DOHH2 (cell line): Measurements from ENCODE around the gene PIP5K1A.
A peak's percentile ranks its signal among the peaks of the same experiment; 100 is the strongest.
"Not testable (repeated sequence)": the region's sequence is repeated elsewhere in the genome, so short reads cannot be mapped to it uniquely, and the experiment has no call there.

ENCODE experiments used
- H3F3A ChIP-seq: fragments of 200-600 bp; sonication (generic), shearing (Covaris generic); 2 replicates; pipeline ENCODE4 v1.6.0; 2016; ENCODE audit warnings: antibody characterized with exemption, mild to moderate bottlenecking; ENCODE audit not compliant: control insufficient read depth, insufficient read depth
- H3K27ac ChIP-seq: fragments of 200-600 bp; sonication (generic); 2 replicates; pipeline ENCODE4 v1.5.1; 2014; ENCODE audit warnings: low read depth, mild to moderate bottlenecking, low read length, moderate library complexity
- H3K27me3 ChIP-seq: fragments of 200-600 bp; sonication (generic); 2 replicates; pipeline ENCODE4 v1.6.1; 2014; ENCODE audit warnings: mild to moderate bottlenecking, low read length, mixed read lengths; ENCODE audit not compliant: control insufficient read depth
- H3K36me3 ChIP-seq: fragments of 200-600 bp; sonication (generic); 2 replicates; pipeline ENCODE4 v1.6.1; 2014; ENCODE audit warnings: mild to moderate bottlenecking, low read length, moderate library complexity, mixed read lengths; ENCODE audit not compliant: control insufficient read depth
- H3K4me1 ChIP-seq: fragments of 200-600 bp; sonication (generic); 2 replicates; pipeline ENCODE4 v1.6.1; 2014; ENCODE audit warnings: mild to moderate bottlenecking, low read length, mixed read lengths; ENCODE audit not compliant: control insufficient read depth
- H3K4me2 ChIP-seq: fragments of 200-600 bp; sonication (generic); 2 replicates; pipeline ENCODE4 v1.6.0; 2014; ENCODE audit warnings: mild to moderate bottlenecking, low read length, moderate library complexity
- H3K4me3 ChIP-seq: fragments of 200-600 bp; sonication (generic); 2 replicates; pipeline ENCODE4 v1.5.1; 2014; ENCODE audit warnings: mild to moderate bottlenecking, low read length, mixed read lengths
- H3K79me2 ChIP-seq: fragments of 200-600 bp; sonication (generic); 2 replicates; pipeline ENCODE4 v1.6.1; 2014; ENCODE audit warnings: mild to moderate bottlenecking, low read length, mixed read lengths; ENCODE audit not compliant: control insufficient read depth
- H3K9me2 ChIP-seq: fragments of 200-600 bp; sonication (generic); replicated peaks from 2 replicates; pipeline ENCODE4 v1.6.1; 2014; ENCODE audit warnings: mild to moderate bottlenecking, low read length, mixed read lengths; ENCODE audit not compliant: control insufficient read depth
- H3K9me3 ChIP-seq: fragments of 200-600 bp; sonication (generic); 2 replicates; pipeline ENCODE4 v1.6.1; 2014; ENCODE audit warnings: antibody characterized with exemption, low read length, mixed read lengths; ENCODE audit not compliant: control insufficient read depth, insufficient read depth
- H4K20me1 ChIP-seq: fragments of 200-600 bp; sonication (generic); 2 replicates; pipeline ENCODE4 v1.6.0; 2014; ENCODE audit warnings: low read depth, mild to moderate bottlenecking, antibody characterized with exemption, low read length, moderate library complexity; ENCODE audit not compliant: control insufficient read depth, insufficient read depth
- CTCF ChIP-seq: fragments of 200-600 bp; sonication (generic); IDR thresholded peaks from one replicate; pipeline ENCODE4 v1.5.1; 2014; ENCODE audit warnings: antibody characterized with exemption, mild to moderate bottlenecking, low read depth, low read length; ENCODE audit not compliant: poor library complexity, severe bottlenecking
- EZH2phosphoT487 ChIP-seq: fragments of 200-600 bp; sonication (generic); IDR thresholded peaks from 2 replicates; pipeline ENCODE4 v1.6.1; 2017; ENCODE audit warnings: borderline replicate concordance, mild to moderate bottlenecking, antibody characterized with exemption, low read length, moderate library complexity, mixed read lengths

Gene PIP5K1A

GRCh38 chr1:151175863-151176262, 22.5 kb upstream of the PIP5K1A start, which contains the start of gene TMOD4:
TMOD4 (minus strand) TSS chr1:151175981; CDS start chr1:151174875, 1,106 bp downstream.
- TF ChIP-seq EZH2phosphoT487 (no peak), CTCF (peak; percentile 76)
- no peak within 1 kb of the TSS for H3K4me2 ChIP-seq
- H3K4me1 ChIP-seq = no peaks in the 10 kb centered on the region
- no peak within 1 kb of the TSS for H3K4me3 ChIP-seq
- H3K36me3 ChIP-seq = peaks cover 57% of the 10 kb centered on the region
- H3K9me3 ChIP-seq = no peaks in the 10 kb centered on the region
- no peaks in the 10 kb centered on the region for H3K79me2 ChIP-seq
- no peaks in the 10 kb centered on the region for H4K20me1 ChIP-seq
- no peaks in the 10 kb centered on the region for H3K9me2 ChIP-seq
- H3K27me3 ChIP-seq = no peaks in the 10 kb centered on the region
- no peak within 1 kb of the TSS for H3K27ac ChIP-seq
- peaks cover 3% of the 10 kb centered on the region; the same call in 1 of the 2 replicates for H3F3A ChIP-seq

- no peak overlapping the region for H3K4me3 ChIP-seq
- H3K9me2 ChIP-seq = no peaks in the 10 kb centered on the region
- no peaks in the 10 kb centered on the region for H3K27me3 ChIP-seq
- no peaks in the 10 kb centered on the region for H3K4me1 ChIP-seq
- H3K27ac ChIP-seq = no peak overlapping the region
- no peak overlapping the region for H3K4me2 ChIP-seq
- no peaks in the 10 kb centered on the region for H3K9me3 ChIP-seq
- peaks cover 3% of the 10 kb centered on the region; the same call in 1 of the 2 replicates for H3F3A ChIP-seq
- no peaks in the 10 kb centered on the region for H4K20me1 ChIP-seq
- H3K36me3 ChIP-seq = peaks cover 57% of the 10 kb centered on the region
- no peaks in the 10 kb centered on the region for H3K79me2 ChIP-seq
- TF ChIP-seq EZH2phosphoT487 = no peak
- TF ChIP-seq CTCF = no peak
Measured at GRCh38 chr1:151176514-151177045, 21.8 kb upstream of the PIP5K1A start.

GRCh38 chr1:151184211-151184610, 14.1 kb upstream of the PIP5K1A start:
- Histone ChIP-seq H3F3A (no peaks in the 10 kb centered on the region), H3K9me2 (no peaks in the 10 kb centered on the region), H3K4me3 (no peak overlapping the region), H3K27me3 (no peaks in the 10 kb centered on the region), H4K20me1 (no peaks in the 10 kb centered on the region), H3K9me3 (no peaks in the 10 kb centered on the region), H3K27ac (no peak overlapping the region), H3K79me2 (peaks cover 29% of the 10 kb centered on the region), H3K36me3 (peaks cover 48% of the 10 kb centered on the region), H3K4me1 (peaks cover 14% of the 10 kb centered on the region), H3K4me2 (no peak overlapping the region)
- no peak for TF ChIP-seq EZH2phosphoT487

GRCh38 chr1:151187205-151187604, 11.1 kb upstream of the PIP5K1A start:
- Histone ChIP-seq H4K20me1 (no peaks in the 10 kb centered on the region), H3K36me3 (peaks cover 33% of the 10 kb centered on the region), H3K4me3 (no peak overlapping the region), H3K79me2 (peaks cover 36% of the 10 kb centered on the region), H3K27ac (no peak overlapping the region), H3K9me2 (no peaks in the 10 kb centered on the region), H3K9me3 (no peaks in the 10 kb centered on the region), H3F3A (no peaks in the 10 kb centered on the region), H3K4me2 (no peak overlapping the region), H3K4me1 (peaks cover 22% of the 10 kb centered on the region), H3K27me3 (no peaks in the 10 kb centered on the region)
- no peak for TF ChIP-seq EZH2phosphoT487
- TF ChIP-seq CTCF = no peak

- H3K4me3 ChIP-seq = peak overlapping the region; percentile 91
- H3K9me2 ChIP-seq, H3K27ac ChIP-seq: not testable (repeated sequence)
Measured at GRCh38 chr1:151188667-151189066, 9.7 kb upstream of the PIP5K1A start.

More at GRCh38 chr1:151188667-151189066, 9.7 kb upstream of the PIP5K1A start:
- H3K9me3 ChIP-seq, H3F3A ChIP-seq, H3K27me3 ChIP-seq, H4K20me1 ChIP-seq: not testable (repeated sequence)
- Histone ChIP-seq H3K4me1 (peaks cover 22% of the 10 kb centered on the region), H3K4me2 (peak overlapping the region; percentile 96), H3K36me3 (peaks cover 25% of the 10 kb centered on the region), H3K79me2 (peaks cover 36% of the 10 kb centered on the region)
